T-helper 1 cell (primary cell): Measurements from ENCODE around the gene SELENOF.
A peak's percentile ranks its signal among the peaks of the same experiment; 100 is the strongest.

Source experiments
- DNase-seq, 5 donors: peaks; one replicate each; pipeline ENCODE4 v3.0.0-alpha.2; 2012 to 2020
- total RNA-seq, 4 donors: gene quantifications; one replicate each; lab custom pipeline; 2026; lab: John Stamatoyannopoulos, UW

The SELENOF gene
- 52.8 to 71.9 (median 58.9) reads per million in 4 donors for total RNA-seq

DNA sequence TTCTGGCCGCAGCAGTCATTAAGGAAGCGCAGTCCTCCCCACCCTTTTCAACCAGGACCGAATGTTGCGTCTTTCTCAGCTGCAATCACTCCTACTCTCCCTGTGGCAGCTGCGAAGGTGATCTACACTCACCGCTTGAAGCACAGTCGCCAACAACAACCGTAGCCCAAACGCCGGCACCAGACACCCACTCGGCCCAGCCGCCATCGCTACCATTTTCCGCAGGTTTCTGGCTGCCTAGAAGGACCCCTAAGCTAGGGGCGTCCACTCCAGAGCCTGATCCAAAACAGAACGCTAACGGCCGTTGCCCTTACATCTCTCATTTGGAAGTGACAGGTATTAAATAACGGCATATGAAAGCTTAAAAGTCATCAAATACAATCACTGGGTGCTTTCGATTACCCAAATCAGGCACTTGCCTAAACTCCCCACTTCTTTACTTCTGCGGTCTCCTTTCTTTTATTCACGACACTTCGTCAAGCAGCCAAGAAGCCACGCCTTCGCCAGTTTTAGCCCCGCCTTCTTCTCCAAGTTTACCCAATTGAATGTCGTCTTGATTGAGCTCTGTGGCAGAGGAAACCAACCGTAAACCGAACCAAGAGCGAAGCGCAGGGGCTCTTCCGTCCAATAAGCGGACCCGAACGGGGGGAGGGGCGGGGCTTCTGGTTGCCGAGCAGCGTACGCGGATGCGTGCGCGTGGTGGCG lies at the start of gene SELENOF:
Gene SELENOF, minus strand, starts transcription at position 231 of the 705 bp plus-strand sequence. Its CDS starts 15 bp downstream, at position 216.
- peak; percentile 97 to 100 (median 99) for DNase-seq

DNA sequence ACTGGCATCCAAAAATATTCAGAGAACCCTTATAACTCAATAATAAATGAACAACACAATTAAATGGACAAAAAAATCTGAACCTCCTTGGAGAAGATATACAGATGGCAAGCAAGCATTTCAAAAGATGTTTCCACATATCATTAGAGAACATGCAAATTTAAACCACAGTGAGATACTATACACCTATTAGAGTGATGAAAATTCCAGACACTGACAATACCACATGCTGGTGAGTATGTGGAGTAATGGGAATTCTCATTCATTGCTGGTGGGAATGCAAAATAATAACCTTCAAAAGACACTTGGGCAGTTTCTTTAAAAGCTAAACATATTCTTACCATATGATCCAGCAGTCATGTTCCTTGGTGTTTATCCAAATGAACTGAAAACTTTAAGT lies 46.6 kb upstream of the SELENOF start:
- no peak for DNase-seq

DNA sequence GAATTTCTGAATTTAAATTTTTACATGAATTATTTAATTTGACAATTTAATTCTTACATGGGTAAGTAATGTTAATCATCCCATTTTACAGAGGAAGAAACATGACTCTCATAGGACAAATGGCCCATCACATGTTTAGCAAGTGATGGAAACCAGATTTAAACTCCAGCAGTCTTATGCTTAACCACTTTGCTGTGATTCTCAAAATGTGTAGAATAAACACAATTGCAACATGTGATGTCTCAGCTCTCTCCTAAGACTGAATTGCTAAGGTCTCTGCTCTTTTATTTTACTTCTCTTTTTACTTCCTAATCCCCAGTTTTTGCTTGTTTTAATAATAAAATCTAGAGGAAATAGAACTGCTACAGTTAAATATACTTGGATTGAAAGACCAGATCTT lies 43.3 kb upstream of the SELENOF start:
- DNase-seq, result no peak

DNA sequence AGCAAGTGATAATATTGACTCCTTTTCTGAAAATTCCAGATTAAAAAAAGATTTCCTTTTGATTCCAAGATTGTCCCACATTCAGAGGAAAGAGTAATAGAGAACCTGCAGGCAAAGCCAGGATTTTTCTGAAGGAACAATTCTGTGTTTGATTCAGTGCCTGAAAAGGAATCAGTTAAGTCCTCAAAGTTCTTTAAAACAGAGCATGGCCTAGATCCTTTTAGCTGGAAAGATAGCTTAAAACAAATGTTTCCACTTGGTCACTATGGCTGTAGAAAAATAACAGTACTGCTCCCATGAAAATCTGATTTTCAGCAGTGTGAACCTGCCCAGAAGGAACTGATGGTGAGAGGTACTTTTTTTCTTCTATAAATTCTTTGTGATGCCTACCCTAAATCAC lies 42.3 kb upstream of the SELENOF start:
- no peak for DNase-seq

DNA sequence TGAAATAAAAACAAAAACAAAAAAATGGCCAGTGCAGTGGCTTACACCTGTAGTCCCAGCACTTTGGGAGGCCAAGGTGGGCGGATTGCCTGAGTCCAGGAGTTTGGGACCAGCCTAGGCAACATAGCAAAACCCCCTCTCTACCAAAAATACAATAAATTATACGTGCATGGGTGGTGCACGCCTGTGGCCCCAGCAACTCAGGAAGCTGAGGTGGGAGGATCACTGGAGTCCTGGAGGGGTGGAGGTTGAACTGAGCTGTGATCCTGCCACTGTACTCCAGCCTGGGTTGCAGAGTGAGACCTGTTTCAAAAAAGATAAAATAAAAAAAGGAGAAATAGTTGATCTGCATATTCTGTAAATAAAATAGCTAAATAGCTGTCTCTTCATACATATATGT lies 41.8 kb upstream of the SELENOF start:
- no peak for DNase-seq

DNA sequence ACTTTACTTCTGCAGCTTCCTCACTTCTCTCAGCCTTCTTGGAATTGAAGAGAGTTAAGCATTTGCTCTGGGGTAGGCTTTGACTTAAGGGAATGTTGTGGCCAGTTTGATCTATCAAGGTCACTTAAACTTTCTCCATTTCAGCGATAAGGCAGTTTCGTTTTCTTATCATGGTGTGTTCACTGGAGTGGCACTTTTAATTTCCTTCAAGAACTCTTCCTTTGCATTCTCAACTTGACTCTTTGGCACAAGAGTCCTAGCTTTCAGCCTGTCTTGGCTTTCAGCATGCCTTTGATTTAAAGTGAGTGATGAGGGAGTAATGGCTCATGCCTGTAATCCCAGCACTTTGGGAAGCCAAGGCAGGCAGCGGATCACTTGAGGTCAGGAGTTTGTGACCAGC lies 39.2 kb upstream of the SELENOF start:
- DNase-seq, result no peak

DNA sequence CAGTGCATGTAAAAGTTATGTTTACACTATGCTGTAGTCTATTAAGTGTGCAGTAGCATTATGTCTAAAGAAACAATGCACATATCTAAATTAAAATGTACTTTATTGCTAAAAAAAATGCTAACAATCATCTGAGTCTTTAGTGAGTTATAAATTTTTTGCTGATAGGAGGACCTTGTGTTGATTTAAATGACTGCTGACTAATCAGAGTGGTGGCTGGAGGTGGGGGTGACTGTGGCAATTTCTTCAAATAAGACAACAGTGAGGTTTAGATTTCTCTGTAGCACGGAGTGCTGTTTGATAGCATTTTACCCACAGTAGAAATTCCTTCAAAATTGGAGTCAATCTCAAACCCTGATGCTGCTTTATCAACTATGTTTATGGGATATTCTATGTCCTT lies 37.5 kb upstream of the SELENOF start:
- DNase-seq, result no peak

DNA sequence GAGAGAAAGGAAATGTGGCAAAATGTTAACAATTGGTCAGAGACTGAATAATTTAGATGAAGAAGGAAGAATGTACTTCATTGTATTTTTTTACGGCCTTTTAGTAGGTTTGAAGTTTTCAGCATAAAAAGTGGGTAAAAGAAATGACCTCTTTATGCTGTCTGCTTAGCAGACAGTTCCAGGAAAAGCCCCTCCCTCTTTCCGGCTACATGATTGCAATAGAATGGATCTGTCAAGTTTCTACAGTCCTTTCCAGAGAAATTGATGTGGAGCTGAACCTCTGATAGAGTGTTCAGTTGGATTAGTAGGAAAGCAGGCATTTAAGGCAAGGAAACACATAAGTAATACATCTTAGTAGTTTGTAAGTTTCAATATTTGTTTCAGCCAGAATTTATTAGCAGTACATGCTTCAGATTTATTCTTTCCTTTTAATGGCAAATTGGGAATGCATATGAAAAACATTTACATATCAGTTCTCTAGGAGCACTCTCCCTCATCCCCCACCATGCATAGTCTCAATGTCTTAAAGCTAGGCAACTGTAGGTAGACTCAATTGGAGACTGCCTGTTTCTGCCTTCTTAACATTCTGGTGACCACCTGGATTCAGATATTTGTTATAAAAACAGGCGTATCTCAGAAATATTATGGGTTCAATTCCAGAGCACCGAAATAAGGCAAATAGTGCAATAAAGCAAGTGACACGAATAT lies 36.9 kb upstream of the SELENOF start:
- no peak for DNase-seq

DNA sequence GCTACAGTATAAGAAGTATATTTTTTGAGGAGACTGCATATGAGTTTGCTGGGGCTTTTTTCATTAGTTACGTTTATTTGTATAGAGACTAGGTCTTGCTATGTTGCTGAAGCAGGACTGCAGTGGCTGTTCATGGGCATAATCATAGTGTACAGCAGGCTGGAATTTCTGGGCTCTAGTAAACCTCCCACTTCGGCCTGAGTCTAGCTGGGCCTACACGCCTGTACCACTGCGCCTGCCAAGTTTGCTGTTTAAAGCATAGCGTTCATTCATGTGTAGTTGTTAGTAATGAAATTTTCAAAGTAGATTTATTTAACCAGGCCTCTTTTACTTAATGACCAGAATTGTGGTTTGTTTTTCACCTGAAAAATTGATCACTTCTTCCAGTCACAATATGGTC lies 34.3 kb upstream of the SELENOF start:
- DNase-seq, result no peak

DNA sequence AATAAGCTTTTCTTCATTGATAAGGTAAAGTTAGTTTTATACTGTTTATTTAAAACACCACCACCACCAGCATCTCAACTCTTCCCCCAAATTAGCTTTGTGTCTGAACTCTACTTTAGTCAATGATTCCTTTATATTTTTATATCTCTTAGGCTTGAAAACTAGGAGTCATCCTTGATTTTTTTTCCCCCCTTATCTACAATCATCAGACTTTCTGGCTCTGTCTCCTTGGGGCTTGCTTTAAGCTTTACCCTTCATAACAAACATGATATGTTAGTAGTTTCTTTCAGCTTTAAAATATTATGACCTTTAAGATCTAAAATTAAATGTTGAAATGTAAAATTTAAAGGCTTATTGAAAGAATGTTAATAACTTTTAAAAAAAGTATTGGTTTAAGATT lies 28.8 kb upstream of the SELENOF start:
- DNase-seq, result no peak

DNA sequence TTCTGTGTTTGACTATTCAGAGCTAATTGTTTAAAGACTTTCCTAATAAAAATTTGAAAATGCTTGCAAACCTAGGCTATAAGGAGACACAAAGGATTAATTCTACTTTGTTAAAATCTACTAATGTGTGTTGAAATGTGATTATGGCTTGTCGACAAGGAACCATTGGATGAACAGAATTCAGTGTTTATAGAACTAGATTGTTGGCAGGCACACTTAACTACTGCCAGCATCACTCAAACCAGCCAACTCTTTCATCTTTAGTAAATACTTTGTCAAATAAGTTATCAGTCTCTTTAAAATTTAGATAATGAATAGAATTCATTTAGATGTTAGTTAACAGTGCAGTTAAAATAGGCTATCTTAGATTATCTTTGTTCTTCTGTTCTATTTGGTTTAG lies 28.1 kb upstream of the SELENOF start:
- no peak for DNase-seq

DNA sequence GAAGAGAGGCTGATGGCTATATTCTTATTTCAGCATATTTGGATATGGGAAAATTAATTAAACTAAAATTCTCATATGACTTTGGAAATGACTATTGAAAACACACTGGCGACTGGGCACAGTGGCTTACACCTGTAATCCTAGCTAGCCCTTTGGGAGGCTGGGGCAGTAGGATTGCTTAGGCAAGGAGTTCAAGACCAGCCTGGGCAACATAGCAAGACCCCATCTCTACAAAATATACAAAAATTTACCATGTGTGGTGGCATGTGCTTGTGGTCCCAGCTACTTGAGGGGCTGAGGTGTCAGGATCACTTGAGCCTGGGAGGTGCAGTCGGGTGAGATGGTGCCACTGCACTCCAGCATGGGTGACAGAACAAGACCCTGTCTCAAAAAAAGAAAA lies 26.7 kb upstream of the SELENOF start:
- no peak for DNase-seq

DNA sequence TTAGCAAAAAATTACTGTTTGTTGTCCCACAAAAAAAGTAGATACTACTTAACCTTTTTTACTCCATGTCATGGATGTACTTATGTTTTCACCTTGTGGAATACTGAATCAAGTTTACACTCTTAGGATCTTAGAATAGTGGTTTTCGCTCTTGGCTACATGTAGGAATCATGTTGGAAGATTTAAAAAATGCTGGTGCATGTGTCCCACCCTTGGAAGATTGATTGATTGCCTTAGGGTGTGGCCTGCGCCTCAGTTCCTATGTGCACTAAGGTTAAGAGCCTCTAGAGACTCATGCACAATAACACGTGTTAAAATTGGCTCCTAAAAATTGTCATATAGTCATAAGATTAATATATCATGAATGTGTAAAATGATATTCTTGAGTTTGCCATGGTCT lies 25.5 kb upstream of the SELENOF start:
- no peak for DNase-seq

DNA sequence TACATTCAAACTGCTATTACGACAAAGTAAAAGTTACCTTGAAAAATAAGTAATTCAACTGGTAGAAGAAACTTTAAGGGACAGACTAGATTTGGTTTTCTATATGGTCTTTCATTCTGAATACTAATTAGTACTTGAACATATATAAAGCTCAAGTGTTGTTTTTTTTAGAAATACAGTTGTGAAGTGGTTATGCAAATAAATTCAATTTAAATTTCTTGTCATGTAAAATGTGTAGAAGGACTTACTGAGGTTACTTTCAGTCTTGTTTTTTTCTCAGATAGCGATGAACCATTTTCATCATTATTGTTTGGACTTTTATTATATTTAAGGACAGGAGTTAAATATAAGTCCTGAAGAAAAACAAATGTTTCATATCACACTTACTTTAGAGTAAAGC lies 24.9 kb upstream of the SELENOF start:
- no peak for DNase-seq

DNA sequence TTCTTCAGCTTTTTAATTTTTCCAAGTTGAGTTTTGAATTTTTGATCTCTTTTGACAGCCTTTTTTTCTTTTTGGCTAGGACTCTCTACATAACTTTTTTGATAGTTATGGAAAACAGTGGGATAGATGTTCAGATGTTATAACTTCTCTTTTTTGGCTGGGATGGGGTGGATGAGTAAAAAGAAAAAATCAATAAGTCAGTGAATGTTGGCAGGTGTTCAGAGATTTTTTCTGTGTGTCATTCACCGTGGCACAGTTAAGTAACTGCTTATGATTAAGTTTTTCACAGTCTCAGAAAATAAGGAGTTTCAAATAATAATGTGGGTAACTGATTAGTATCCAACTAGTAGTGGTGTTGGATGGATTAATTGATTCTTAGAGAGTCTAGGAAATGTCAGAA lies 24.5 kb upstream of the SELENOF start:
- DNase-seq, result no peak

DNA sequence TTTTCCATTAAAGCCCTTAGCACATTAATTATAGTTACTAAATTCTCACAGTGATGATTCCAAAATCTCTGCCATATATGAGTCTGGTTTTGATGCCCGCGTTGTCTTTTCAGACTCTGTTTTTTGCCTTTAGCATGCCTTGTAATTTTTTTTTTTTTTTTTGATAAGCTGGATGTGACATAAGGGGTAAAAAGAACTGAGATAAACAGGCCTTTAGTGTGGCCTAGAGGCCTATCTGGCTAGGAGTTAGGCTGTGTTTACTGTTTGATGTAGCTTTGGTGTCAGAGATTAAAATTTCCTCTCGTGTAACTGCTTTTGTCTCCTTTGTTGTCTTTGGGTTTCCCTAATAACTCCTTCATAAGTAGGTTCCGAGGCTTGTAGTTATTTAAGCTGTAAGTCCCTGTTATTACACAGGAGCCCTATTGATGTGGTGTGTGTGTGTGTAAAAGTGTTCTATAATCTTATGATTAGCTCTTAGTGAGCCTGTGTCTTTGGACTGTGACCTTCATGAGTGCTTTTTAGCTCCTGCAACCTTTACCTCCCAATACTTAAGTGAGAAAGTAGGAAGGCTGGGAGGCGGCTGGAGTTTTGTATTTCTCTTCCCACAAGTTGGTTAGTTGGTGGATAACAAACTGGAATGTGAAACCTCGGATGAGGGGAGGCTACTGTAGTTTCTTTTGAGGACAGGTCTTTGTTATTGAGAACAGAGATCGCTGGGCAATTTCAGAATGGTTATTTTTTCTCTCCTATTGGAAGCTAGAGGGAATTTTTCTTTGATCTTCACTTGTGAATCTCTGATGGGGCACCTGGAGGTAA lies 19.8 kb upstream of the SELENOF start:
- DNase-seq, result no peak

DNA sequence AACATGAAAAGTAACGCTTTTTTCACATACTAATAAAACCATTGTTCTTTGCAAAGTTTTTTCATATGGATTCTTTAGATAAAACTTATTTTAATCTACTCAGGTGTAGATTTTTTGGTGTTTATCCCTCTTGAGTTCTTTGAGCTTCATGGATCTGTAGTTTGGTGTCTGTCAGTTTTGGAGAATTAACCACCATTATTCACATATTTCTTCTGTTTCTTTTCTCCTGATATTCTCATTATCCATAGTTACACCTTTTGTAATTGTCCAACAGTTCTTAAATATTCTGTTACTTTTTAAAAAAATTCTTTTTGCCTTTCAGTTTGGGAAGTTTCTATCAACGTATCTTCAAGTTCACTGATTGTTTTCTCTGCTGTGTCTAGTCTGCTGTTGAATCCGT lies 19.1 kb upstream of the SELENOF start:
- no peak for DNase-seq

DNA sequence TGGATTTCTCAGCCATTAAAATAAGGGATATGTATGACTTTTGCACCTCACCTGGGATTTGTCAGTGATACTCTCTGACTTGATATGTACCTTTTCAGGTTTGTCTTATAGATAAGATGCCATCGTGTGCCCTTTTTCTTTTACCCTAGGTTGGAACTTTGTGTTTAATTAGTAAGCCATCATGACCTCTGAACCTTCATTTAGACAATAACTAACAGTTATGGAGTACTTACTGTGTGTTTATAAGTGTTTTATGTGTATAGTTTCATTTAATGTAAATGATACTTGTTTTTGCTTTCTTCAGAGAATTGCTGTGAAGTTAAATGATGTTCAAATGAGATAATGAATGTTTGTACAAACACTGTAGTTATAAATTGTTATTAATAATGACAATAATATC lies 14.9 kb upstream of the SELENOF start:
- DNase-seq, result no peak

DNA sequence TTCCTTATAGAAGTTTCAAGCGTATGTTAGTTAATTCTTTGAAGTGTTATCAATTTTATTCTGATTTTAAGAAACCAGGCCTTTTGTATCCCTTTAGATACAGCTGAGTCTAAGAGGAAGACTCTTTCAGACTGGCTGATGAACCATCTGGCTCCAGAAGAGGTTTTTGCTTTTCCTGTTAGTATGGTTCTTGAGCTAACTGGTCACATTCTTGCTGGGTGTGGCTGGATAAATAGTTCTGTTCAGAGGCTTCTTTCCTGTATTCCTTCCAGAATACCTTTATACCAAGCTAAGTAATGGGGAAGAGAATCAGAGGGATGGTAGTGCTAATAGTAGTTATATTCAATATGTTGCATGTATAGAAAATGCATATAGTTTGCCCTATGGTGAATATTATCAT lies 13.0 kb upstream of the SELENOF start:
- no peak for DNase-seq

DNA sequence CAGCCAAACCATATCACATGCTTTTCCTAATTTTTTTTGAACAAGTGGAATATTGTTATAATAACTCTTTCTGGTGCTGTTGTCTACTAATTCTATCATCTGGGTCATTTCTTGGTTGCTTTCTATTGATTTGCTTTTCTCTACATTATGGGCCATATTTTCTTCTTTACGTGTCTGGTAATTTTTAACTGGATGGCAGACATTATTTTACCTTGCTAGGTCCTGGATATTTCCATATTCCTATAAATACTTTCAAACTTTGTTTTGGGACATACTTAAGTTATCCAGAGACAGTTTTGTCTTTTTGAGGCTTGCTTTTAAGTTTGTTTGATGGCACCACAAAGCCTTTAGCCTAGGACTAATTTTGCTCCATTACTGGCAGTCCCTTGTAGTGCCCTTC lies 11.8 kb upstream of the SELENOF start:
- DNase-seq, result no peak

DNA sequence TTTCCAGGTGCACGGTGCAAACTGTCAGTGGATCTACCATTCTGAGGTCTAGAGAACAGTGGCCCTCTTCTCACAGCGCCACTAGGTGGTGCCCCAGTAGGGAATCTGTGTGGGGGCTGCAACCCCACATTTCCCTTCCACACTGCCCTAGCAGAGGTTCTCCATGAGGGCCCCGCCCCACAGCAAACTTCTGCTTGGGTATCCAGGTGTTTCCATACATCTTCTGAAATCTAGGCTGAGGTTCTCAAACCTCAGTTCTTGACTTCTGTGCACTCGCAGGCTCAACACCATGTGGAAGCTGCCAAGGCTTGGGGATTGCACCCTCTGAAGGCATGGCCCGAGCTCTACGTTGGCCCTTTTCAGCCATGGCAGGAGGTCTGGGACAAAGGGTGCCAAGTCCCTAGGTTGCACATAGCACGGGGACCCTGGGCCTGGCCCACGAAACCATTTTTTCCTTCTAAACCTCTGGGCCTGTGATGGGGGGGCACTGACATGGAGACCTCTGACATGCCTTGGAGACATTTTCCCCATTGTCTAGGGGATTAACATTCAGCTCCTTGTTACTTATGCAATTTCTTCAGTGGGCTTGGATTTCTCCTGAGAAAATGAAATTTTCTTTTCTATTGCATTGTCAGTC lies 10.5 kb upstream of the SELENOF start:
- DNase-seq, result no peak

DNA sequence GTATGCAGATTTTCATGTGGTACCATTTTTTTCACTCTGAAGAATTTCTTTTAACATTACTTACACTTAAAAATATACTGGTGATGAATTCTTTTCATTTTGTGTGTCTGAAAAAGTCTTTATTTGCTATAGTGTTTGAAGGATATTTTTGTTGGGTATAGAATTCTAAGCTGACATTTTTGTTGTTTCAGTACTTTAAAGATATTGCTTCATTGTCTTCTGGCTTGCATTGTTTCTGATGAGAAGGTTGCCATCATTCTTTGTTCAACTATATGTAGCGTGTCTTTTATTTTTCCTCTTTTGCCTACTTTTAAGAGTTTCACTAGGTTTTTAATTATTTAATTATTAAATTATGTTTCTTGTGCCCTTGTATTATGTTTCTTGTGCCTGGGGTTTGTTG lies 8.5 kb upstream of the SELENOF start:
- no peak for DNase-seq

DNA sequence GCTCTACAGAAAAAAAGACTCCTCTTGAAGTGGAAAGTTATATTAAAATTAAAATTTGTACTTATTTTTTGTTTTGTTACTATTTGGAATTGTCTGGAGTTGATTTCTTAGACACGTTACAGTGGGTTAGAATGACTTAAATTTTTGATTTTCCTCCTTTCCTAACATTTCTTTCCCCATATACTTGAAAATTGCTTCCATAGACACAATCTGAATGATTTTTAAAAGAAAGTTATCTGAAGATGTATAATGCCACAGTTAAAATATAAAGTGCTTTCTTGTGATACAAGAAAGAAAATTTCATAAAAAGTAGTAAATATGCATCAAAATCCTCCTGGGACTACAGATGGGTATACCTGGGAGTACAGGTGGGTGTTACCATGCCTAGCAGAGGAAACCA lies 2.8 kb upstream of the SELENOF start:
- no peak for DNase-seq
